H1 (cell line): ENCODE results near the gene ATG16L2. TPM values are rescaled to one million over a fixed set of nuclear protein-coding genes. Genes with fewer than 3 reads are reported as not detected.

Experiments
- ATF3 ChIP-seq: IDR thresholded peaks from 2 replicates; pipeline ENCODE4 v1.6.1; 2011; ENCODE audit warnings: low read depth, mild to moderate bottlenecking, low read length; ENCODE audit not compliant: insufficient read depth
- CBX5 ChIP-seq: fragments of 300-800, 300-1000 bp; sonication (generic); IDR thresholded peaks from 2 replicates; pipeline ENCODE4 v1.7.1; 2016; ENCODE audit warnings: antibody characterized with exemption, low read length, low read depth
- CBX8 ChIP-seq: fragments of 300-800, 300-1000 bp; sonication (generic); IDR thresholded peaks from 2 replicates; pipeline ENCODE4 v1.7.1; 2016; ENCODE audit warnings: low read depth, low read length, borderline replicate concordance
- EGR1 ChIP-seq: IDR thresholded peaks from 2 replicates; pipeline ENCODE4 v1.6.1; 2011; ENCODE audit warnings: low read depth, low read length, borderline replicate concordance
- SIN3A ChIP-seq, 2 experiments: IDR thresholded peaks in 1 of 2; conservative IDR thresholded peaks in 1 of 2; 2 replicates each; pipeline ENCODE4 v1.6.1; 2011 to 2012; ENCODE audit warnings: low read length in 2 of 2, improper control_type of control experiment in 1 of 2, low read depth in 1 of 2, mild to moderate bottlenecking in 1 of 2
- SIRT6 ChIP-seq: IDR thresholded peaks from one replicate; pipeline ENCODE4 v1.7.1; 2012; ENCODE audit warnings: low read length, inconsistent platforms
- TBP ChIP-seq: IDR thresholded peaks from 2 replicates; pipeline ENCODE4 v1.6.1; 2011; ENCODE audit warnings: low read depth, low read length, improper control_type of control experiment
- polyA plus RNA-seq, 7 experiments: library from polyadenylated mRNA; depleted of rRNA in 3 of 7; stranded (reverse) in 5 of 7; unstranded in 2 of 7; fragments of >200 nt in 5 of 7; fragments of 200-250 nt in 2 of 7; gene quantifications; 1 replicate in 5 of 7; 2 replicates in 1 of 7; 4 replicates in 1 of 7; pipeline versions ENCODE4 v1.2.1 to v1.2.3, GENCODE V29; 2011 to 2013; ENCODE audit warnings: missing spikeins in 2 of 7, mixed read lengths in 2 of 7
- total RNA-seq: library from RNA; stranded (reverse); fragmentation: NEBNext Ultra II Directional; extraction: Animal tissue kit (Norgen Biotek cat#: 25700); gene quantifications from 2 replicates; pipeline ENCODE4 v1.2.1, GENCODE V29; 2021

Gene ATG16L2
- total and polyA plus RNA-seq, 2 of the 8 experiments (the other 6 are each of a cell fraction or from before 2014, with no cell fraction given): 11.0 to 18.5 TPM

GRCh38 chr11:72767203-72768062 is 46.8 kb upstream of the ATG16L2 start (continued):
- no peak for TF ChIP-seq CBX8
- TF ChIP-seq ATF3: no peak
- TF ChIP-seq TBP: no peak
- TF ChIP-seq EGR1: no peak
- TF ChIP-seq SIN3A (conservative IDR thresholded peaks at IDR 0.05 in 1 of 2, IDR thresholded peaks at IDR 0.05 in 1 of 2; ENCODE audit: low read depth in 1 of 2, low read length in 2 of 2): no peak
- no peak for TF ChIP-seq CBX5
- TF ChIP-seq SIRT6: no peak
